NB4 (cell line): ENCODE data around the gene AMFR.

Source experiments
- CTCF ChIP-seq: IDR thresholded peaks from one replicate; pipeline ENCODE4 v1.5.1; 2012; ENCODE audit warnings: low read depth, low read length
- POLR2A ChIP-seq: IDR thresholded peaks from 2 replicates; pipeline ENCODE4 v1.6.1; 2011; ENCODE audit warnings: mild to moderate bottlenecking; ENCODE audit not compliant: insufficient read length; ENCODE audit errors: extremely low read depth

GRCh38 chr16:56343661-56344517, 81.5 kb downstream of the AMFR start:
- TF ChIP-seq CTCF: no peak
- no peak for TF ChIP-seq POLR2A
